Stomach (tissue), 9 donors: Measurements from ENCODE around the gene DGCR6L. TPM values are rescaled to one million over a fixed set of nuclear protein-coding genes. Genes with fewer than 3 reads are reported as not detected.

Source experiments
- DNase-seq, 2 donors: peaks; one replicate each; pipeline versions ENCODE4 v3.0.0 to v3.0.0-alpha.2; 2013 to 2019
- H3K27ac ChIP-seq, 5 donors: fragments of 200-600 bp in 4 of 5; sonication (generic) in 4 of 5; one replicate each; pipeline ENCODE4 v1.5.1; 2013 to 2019; ENCODE audit warnings: mild to moderate bottlenecking in 1 of 5, moderate library complexity in 1 of 5
- H3K27me3 ChIP-seq, 3 donors: fragments of 200-600 bp; sonication (generic); one replicate each; pipeline ENCODE4 v1.5.1; 2017 to 2019; ENCODE audit warnings: mixed run types in 1 of 3
- H3K36me3 ChIP-seq, 4 donors: fragments of 200-600 bp; sonication (generic); 1 replicate in 3 of 4; 2 replicates in 1 of 4; pipeline ENCODE4 v1.5.1; 2016 to 2019
- H3K4me1 ChIP-seq, 4 donors: fragments of 200-600 bp; sonication (generic); one replicate each; pipeline ENCODE4 v1.5.1; 2016 to 2019
- H3K4me3 ChIP-seq, 4 donors: fragments of 200-600 bp; sonication (generic) in 3 of 4; one replicate each; pipeline ENCODE4 v1.5.1; 2016 to 2019; ENCODE audit warnings: mild to moderate bottlenecking in 1 of 4
- H3K9me3 ChIP-seq, 4 donors: fragments of 200-600 bp; sonication (generic); one replicate each; pipeline ENCODE4 v1.5.1; 2016 to 2019
- CTCF ChIP-seq, 7 experiments: fragments of 450-650 bp in 4 of 7; fragments of 200-600 bp in 3 of 7; sonication (generic) in 3 of 7; IDR thresholded peaks; one replicate each; pipeline ENCODE4 v1.5.1; 2016 to 2019; ENCODE audit warnings: antibody characterized with exemption in 7 of 7, control low read depth in 2 of 7, mild to moderate bottlenecking in 1 of 7
- EP300 ChIP-seq: sonication (generic); formaldehyde crosslinking; IDR thresholded peaks from one replicate; pipeline ENCODE4 v1.6.1; 2017; ENCODE audit warnings: antibody characterized with exemption
- POLR2A ChIP-seq, 4 donors: fragments of 450-650 bp; IDR thresholded peaks; one replicate each; pipeline ENCODE4 v1.6.1; 2016; ENCODE audit warnings: antibody characterized with exemption in 4 of 4, control low read depth in 2 of 4, mild to moderate bottlenecking in 1 of 4, moderate library complexity in 1 of 4
- POLR2AphosphoS5 ChIP-seq, 3 donors: sonication (generic); formaldehyde crosslinking; IDR thresholded peaks; one replicate each; pipeline ENCODE4 v1.6.1; 2016; ENCODE audit warnings: antibody characterized with exemption in 3 of 3
- WGBS, 5 donors: extraction: QIAGEN DNeasy Blood & Tissue Kit in 3 of 5; methylation state at CpG; one replicate each; pipeline versions ENCODE4 v1.1.5 to v1.1.7; 2013 to 2018; 5-methylcytosine and 5-hydroxymethylcytosine counted together
- intact Hi-C: fragments of 100-400 bp; cut with DNase I; formaldehyde crosslinking; loops from one replicate; pipeline ENCODE4 v1.15.1; 2023; ENCODE audit warnings: low total_unique reads
- polyA plus RNA-seq, 3 donors: library from polyadenylated mRNA; stranded (reverse); fragments of 200-250 nt; gene quantifications; one replicate each; pipeline ENCODE4 v1.2.3, GENCODE V29; 2013
- total RNA-seq, 5 donors: library from RNA; depleted of rRNA; stranded (reverse); fragments of >200 nt; gene quantifications; one replicate each; pipeline versions ENCODE4 v1.1.0 to v1.2.3, GENCODE V29; 2014 to 2016
- donor health status: healthy with polysubstance abuse.
- donor health status: Bipolar disorder and iron deficiency.
- donor health status: healthy.

Gene DGCR6L
- total and polyA plus RNA-seq, 8 donors: 21.4 to 148 (median 71.1) TPM

GRCh38 chr22:20296598-20296997 lies 23.3 kb downstream of the DGCR6L start:
- no peak for TF ChIP-seq EP300
- no peak for TF ChIP-seq CTCF (IDR thresholded peaks at IDR 0.05)
- no peak for TF ChIP-seq POLR2A (IDR thresholded peaks at IDR 0.05)
- TF ChIP-seq POLR2AphosphoS5 (IDR thresholded peaks at IDR 0.05): no peak
- H3K27ac ChIP-seq: no peak overlapping the region
- H3K9me3 ChIP-seq: no peaks in the 10 kb centered on the region
- no peak for DNase-seq
- intact Hi-C loops: no loop called here
- 78 to 90% (median 84%) methylated on average over 9 of the region's 9 CpGs for WGBS, 5 donors
- no peaks in the 10 kb centered on the region for H3K36me3 ChIP-seq
- H3K27me3 ChIP-seq: peaks cover 0 to 33% (median 7%) of the 10 kb centered on the region in 3 donors
- peaks cover 0 to 23% (median 19%) of the 10 kb centered on the region in 4 donors for H3K4me1 ChIP-seq
- H3K4me3 ChIP-seq: no peak overlapping the region

- no peak for TF ChIP-seq POLR2A (IDR thresholded peaks at IDR 0.05)
- intact Hi-C loops: no loop called here
- Histone ChIP-seq H3K27me3 (peaks cover 0 to 30% (median 0%) of the 10 kb centered on the region in 3 donors), H3K4me3 (no peak overlapping the region), H3K4me1 (peaks cover 0 to 23% (median 19%) of the 10 kb centered on the region in 4 donors), H3K9me3 (no peaks in the 10 kb centered on the region), H3K27ac (no peak overlapping the region), H3K36me3 (no peaks in the 10 kb centered on the region)
- 79 to 84% (median 82%) methylated on average over 10 to 12 of the region's 12 CpGs for WGBS, 5 donors
- no peak for DNase-seq
These were observed 24.4 kb downstream of the DGCR6L start for GRCh38 chr22:20295262-20296064.

DNA sequence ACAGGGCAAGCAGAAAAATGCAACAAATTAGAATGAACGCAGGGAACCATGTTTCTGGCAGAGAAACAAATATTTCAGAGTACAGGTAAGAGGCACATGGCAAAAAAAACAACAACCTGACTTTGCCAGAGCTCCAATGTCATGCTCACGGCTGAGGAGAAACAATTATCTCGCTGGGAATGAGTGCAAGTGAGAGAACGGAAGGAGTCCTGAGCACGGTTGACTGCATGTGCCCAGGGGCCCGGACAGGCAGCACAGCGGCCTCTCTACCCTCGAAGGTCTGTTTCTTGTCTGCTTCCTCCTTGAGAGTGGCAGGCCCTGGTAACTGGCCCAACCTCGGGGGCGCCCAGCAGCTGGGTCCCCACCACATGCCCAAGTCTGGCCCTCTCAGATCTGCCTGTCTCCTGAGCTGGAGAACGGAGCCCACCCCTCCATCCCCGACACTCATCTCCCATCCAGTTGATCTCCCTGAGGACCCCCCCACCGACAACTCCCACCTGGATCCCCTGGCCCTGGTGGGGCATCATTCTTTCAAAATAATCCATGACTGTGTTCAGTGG lies 27.1 kb downstream of the DGCR6L start:
- TF ChIP-seq CTCF (IDR thresholded peaks at IDR 0.05): no peak
- TF ChIP-seq POLR2AphosphoS5 (IDR thresholded peaks at IDR 0.05): no peak
- TF ChIP-seq EP300: no peak
- no peak for TF ChIP-seq POLR2A (IDR thresholded peaks at IDR 0.05)
- Histone ChIP-seq H3K27ac (no peak overlapping the region), H3K9me3 (no peaks in the 10 kb centered on the region), H3K4me3 (no peak overlapping the region), H3K36me3 (no peaks in the 10 kb centered on the region), H3K4me1 (no peaks in the 10 kb centered on the region), H3K27me3 (peaks cover 0 to 27% (median 0%) of the 10 kb centered on the region in 3 donors)
- 69 to 72% (median 71%) methylated on average over 13 of the region's 13 CpGs for WGBS, 5 donors
- intact Hi-C loops: no loop called here
- no peak for DNase-seq

GRCh38 chr22:20292108-20292507 lies 27.8 kb downstream of the DGCR6L start:
- H3K4me3 ChIP-seq: no peak overlapping the region
- no peak overlapping the region for H3K27ac ChIP-seq
- WGBS, 5 donors: 57 to 81% (median 77%) methylated on average over 5 of the region's 5 CpGs
- no peak for DNase-seq
- intact Hi-C loops: no loop called here
- no peaks in the 10 kb centered on the region for H3K36me3 ChIP-seq
- peaks cover 0 to 30% (median 0%) of the 10 kb centered on the region in 3 donors for H3K27me3 ChIP-seq
- no peaks in the 10 kb centered on the region for H3K9me3 ChIP-seq
- TF ChIP-seq EP300: no peak
- no peak for TF ChIP-seq CTCF (IDR thresholded peaks at IDR 0.05)
- no peak for TF ChIP-seq POLR2A (IDR thresholded peaks at IDR 0.05)
- TF ChIP-seq POLR2AphosphoS5 (IDR thresholded peaks at IDR 0.05): no peak
- H3K4me1 ChIP-seq: no peaks in the 10 kb centered on the region
